HL-60 (cell line): Measurements from ENCODE around the gene ZNF776.

Experiments
- DNase-seq, 2 experiments: peaks; one replicate each; pipeline ENCODE4 v3.0.0-alpha.2; 2010 to 2020; ENCODE audit warnings: low read depth in 1 of 2, low spot score in 1 of 2
- H3K27ac ChIP-seq: fragments of 250-450 bp; sonication (Bioruptor Pico); replicated peaks from 2 replicates; pipeline ENCODE4 v1.5.1; 2020; ENCODE audit warnings: mild to moderate bottlenecking, moderate library complexity
- H3K27me3 ChIP-seq: fragments of 250-450 bp; sonication (Bioruptor Pico); 2 replicates; pipeline ENCODE4 v1.5.1; 2021; ENCODE audit warnings: mild to moderate bottlenecking, moderate library complexity; ENCODE audit not compliant: insufficient read depth, poor library complexity, severe bottlenecking
- H3K4me3 ChIP-seq: replicated peaks from 2 replicates; pipeline ENCODE4 v1.5.1; 2011; ENCODE audit warnings: mild to moderate bottlenecking, control low read depth, low read length; ENCODE audit not compliant: insufficient read depth
- GABPA ChIP-seq: IDR thresholded peaks from 2 replicates; pipeline ENCODE4 v1.6.1; 2012; ENCODE audit warnings: low read depth
- POLR2AphosphoS5 ChIP-seq: IDR thresholded peaks from 2 replicates; pipeline ENCODE4 v1.6.1; 2012; ENCODE audit warnings: low read depth
- SPI1 ChIP-seq: IDR thresholded peaks from 2 replicates; pipeline ENCODE4 v1.6.1; 2012; ENCODE audit warnings: low read depth, mild to moderate bottlenecking, borderline replicate concordance
- TF ChIP-seq, protein P1 (sequence below): IDR thresholded peaks from 2 replicates; pipeline ENCODE4 v1.6.1; 2012; ENCODE audit warnings: low read depth; ENCODE audit not compliant: insufficient replicate concordance
- TF ChIP-seq, protein P2 (sequence below): IDR thresholded peaks from one replicate; pipeline ENCODE4 v1.5.1; 2011; ENCODE audit warnings: low read length, control low read depth, inconsistent platforms; ENCODE audit not compliant: insufficient read depth

Gene ZNF776

DNA sequence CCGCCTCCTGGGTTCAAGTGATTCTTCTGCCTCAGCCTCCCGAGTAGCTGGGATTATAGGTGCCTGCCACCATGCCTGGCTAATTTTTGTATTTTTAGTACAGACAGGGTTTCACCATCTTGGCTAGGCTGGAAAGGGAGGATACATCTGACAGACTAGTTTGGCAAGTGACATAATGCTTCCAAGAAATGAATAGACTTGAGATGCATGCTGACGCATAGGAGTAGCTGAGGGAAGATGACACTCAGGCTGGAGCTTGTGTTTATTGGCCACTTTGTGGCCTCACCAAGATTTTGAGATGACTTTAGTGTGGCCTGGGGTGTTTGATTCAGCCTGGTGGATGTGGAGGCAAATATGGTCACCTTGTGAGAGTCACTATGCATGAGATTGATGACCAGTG, 26.9 kb downstream of the ZNF776 start:
- no peak for DNase-seq
- TF ChIP-seq, protein P1, sequence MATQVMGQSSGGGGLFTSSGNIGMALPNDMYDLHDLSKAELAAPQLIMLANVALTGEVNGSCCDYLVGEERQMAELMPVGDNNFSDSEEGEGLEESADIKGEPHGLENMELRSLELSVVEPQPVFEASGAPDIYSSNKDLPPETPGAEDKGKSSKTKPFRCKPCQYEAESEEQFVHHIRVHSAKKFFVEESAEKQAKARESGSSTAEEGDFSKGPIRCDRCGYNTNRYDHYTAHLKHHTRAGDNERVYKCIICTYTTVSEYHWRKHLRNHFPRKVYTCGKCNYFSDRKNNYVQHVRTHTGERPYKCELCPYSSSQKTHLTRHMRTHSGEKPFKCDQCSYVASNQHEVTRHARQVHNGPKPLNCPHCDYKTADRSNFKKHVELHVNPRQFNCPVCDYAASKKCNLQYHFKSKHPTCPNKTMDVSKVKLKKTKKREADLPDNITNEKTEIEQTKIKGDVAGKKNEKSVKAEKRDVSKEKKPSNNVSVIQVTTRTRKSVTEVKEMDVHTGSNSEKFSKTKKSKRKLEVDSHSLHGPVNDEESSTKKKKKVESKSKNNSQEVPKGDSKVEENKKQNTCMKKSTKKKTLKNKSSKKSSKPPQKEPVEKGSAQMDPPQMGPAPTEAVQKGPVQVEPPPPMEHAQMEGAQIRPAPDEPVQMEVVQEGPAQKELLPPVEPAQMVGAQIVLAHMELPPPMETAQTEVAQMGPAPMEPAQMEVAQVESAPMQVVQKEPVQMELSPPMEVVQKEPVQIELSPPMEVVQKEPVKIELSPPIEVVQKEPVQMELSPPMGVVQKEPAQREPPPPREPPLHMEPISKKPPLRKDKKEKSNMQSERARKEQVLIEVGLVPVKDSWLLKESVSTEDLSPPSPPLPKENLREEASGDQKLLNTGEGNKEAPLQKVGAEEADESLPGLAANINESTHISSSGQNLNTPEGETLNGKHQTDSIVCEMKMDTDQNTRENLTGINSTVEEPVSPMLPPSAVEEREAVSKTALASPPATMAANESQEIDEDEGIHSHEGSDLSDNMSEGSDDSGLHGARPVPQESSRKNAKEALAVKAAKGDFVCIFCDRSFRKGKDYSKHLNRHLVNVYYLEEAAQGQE, result no peak
- TF ChIP-seq SPI1, result no peak
- TF ChIP-seq POLR2AphosphoS5, result no peak
- TF ChIP-seq, protein P2, sequence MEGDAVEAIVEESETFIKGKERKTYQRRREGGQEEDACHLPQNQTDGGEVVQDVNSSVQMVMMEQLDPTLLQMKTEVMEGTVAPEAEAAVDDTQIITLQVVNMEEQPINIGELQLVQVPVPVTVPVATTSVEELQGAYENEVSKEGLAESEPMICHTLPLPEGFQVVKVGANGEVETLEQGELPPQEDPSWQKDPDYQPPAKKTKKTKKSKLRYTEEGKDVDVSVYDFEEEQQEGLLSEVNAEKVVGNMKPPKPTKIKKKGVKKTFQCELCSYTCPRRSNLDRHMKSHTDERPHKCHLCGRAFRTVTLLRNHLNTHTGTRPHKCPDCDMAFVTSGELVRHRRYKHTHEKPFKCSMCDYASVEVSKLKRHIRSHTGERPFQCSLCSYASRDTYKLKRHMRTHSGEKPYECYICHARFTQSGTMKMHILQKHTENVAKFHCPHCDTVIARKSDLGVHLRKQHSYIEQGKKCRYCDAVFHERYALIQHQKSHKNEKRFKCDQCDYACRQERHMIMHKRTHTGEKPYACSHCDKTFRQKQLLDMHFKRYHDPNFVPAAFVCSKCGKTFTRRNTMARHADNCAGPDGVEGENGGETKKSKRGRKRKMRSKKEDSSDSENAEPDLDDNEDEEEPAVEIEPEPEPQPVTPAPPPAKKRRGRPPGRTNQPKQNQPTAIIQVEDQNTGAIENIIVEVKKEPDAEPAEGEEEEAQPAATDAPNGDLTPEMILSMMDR, result no peak
- no peak for TF ChIP-seq GABPA
- Histone ChIP-seq H3K4me3 (no peak overlapping the region), H3K27ac (no peak overlapping the region), H3K27me3 (no peaks in the 10 kb centered on the region)

DNA sequence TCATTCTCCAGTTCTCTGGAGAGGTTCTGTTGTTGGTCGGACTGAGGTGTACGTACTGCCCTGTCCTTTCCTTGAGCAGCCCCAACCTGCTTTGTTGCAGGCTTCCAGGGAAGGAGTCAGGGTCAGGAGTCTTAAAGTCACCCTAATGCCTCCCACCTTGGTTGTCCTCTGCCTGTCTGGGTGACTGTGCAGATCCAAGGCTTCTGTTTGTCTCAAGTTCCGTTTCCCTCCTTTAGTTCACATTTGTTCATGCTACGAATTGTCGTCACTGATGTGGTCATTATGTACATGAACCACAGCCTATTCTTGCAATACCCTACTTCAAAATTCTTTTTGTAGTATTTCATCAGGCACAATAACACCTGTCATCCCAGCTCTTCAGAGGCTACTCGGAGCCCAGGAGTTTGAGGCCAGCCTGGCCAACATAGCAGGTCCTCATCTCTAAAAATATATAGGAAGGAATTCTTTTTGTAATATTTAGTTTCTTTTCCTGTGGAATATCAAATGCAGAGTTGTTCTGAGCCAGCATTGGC, 30.2 kb downstream of the ZNF776 start:
- Histone ChIP-seq H3K27me3 (no peaks in the 10 kb centered on the region), H3K27ac (no peak overlapping the region), H3K4me3 (no peak overlapping the region)
- no peak for DNase-seq
- TF ChIP-seq GABPA, result no peak
- no peak for TF ChIP-seq POLR2AphosphoS5
- no peak for TF ChIP-seq SPI1
- TF ChIP-seq, protein P2, result no peak
- TF ChIP-seq, protein P1, result no peak

DNA sequence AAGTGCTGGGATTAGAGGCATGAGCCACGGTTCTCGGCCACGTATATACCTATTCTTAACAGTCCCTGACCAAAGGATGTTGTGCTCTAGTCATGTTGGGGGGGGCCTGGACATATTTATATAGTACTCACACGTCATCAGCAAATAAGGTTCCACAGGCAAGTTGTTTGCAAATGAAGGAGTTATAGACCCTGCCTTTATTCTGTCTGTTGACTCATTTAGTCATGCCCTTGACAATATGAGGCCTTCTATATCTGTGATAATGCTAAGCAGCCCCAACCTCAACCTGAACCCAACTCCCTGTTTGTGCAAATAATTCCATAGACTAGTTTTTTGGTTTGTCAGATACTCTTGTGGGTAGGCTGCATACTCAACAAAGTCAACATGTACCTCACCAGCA, 31.7 kb downstream of the ZNF776 start:
- Histone ChIP-seq H3K27me3 (no peaks in the 10 kb centered on the region), H3K27ac (no peak overlapping the region), H3K4me3 (no peak overlapping the region)
- TF ChIP-seq SPI1 (no peak), POLR2AphosphoS5 (no peak), GABPA (no peak)
- TF ChIP-seq, protein P2, result no peak
- TF ChIP-seq, protein P1, result no peak
- no peak for DNase-seq
